Keratinocyte (primary cell): Measurements from ENCODE around the gene CD7.

Experiments
- EZH2 ChIP-seq: IDR thresholded peaks from one replicate; pipeline ENCODE4 v1.6.1; 2012; ENCODE audit warnings: inconsistent platforms, mild to moderate bottlenecking, low read length, moderate library complexity
- TF ChIP-seq, protein P1 (sequence below), 3 experiments: IDR thresholded peaks in 1 of 3; conservative IDR thresholded peaks in 1 of 3; optimal IDR thresholded peaks in 1 of 3; 2 replicates in 2 of 3; 3 replicates in 1 of 3; pipeline versions ENCODE3 to v1.5.1; 2011; ENCODE audit warnings: low read length in 3 of 3, mild to moderate bottlenecking in 3 of 3, moderate library complexity in 2 of 3, control low read depth in 1 of 3, inconsistent platforms in 1 of 3; ENCODE audit not compliant: insufficient read depth in 2 of 3; ENCODE audit errors: extremely low read depth in 1 of 3

- TF ChIP-seq, protein P1, sequence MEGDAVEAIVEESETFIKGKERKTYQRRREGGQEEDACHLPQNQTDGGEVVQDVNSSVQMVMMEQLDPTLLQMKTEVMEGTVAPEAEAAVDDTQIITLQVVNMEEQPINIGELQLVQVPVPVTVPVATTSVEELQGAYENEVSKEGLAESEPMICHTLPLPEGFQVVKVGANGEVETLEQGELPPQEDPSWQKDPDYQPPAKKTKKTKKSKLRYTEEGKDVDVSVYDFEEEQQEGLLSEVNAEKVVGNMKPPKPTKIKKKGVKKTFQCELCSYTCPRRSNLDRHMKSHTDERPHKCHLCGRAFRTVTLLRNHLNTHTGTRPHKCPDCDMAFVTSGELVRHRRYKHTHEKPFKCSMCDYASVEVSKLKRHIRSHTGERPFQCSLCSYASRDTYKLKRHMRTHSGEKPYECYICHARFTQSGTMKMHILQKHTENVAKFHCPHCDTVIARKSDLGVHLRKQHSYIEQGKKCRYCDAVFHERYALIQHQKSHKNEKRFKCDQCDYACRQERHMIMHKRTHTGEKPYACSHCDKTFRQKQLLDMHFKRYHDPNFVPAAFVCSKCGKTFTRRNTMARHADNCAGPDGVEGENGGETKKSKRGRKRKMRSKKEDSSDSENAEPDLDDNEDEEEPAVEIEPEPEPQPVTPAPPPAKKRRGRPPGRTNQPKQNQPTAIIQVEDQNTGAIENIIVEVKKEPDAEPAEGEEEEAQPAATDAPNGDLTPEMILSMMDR (optimal IDR thresholded peaks at IDR 0.05 in 1 of 3, IDR thresholded peaks at IDR 0.05 in 1 of 3, conservative IDR thresholded peaks at IDR 0.05 in 1 of 3; ENCODE audit: extremely low read depth in 1 of 3, insufficient read depth in 2 of 3, low read length in 3 of 3), result no peak
- TF ChIP-seq EZH2, result no peak
Observed at GRCh38 chr17:82282239-82283207, 34.9 kb downstream of the CD7 start.
